Ovary (tissue), 3 donors: ENCODE measurements around the gene RASA2.

ENCODE experiments used
- CTCF ChIP-seq, 3 donors: fragments of 450-650 bp in 2 of 3; fragments of 200-600 bp in 1 of 3; IDR thresholded peaks; one replicate each; pipeline versions ENCODE4 v1.5.1 to v1.8.0; 2016 to 2022; ENCODE audit warnings: antibody characterized with exemption in 3 of 3, mild to moderate bottlenecking in 1 of 3
- EP300 ChIP-seq: sonication (generic); formaldehyde crosslinking; IDR thresholded peaks from one replicate; pipeline ENCODE4 v1.6.1; 2017; ENCODE audit warnings: antibody characterized with exemption
- POLR2A ChIP-seq: fragments of 450-650 bp; IDR thresholded peaks from one replicate; pipeline ENCODE4 v1.6.1; 2017; ENCODE audit warnings: antibody characterized with exemption, mild to moderate bottlenecking, moderate library complexity
- donor health status: DM: no; HTN: no; CAD: no.

GRCh38 chr3:141491929-141492328, 5.1 kb downstream of the RASA2 start:
- TF ChIP-seq CTCF (IDR thresholded peaks at IDR 0.05) (no peak), POLR2A (no peak), EP300 (no peak)
